T-helper 17 cell (primary cell): ENCODE data around the gene TAC3. TPM values are rescaled to one million over a fixed set of nuclear protein-coding genes. Genes with fewer than 3 reads are reported as not detected.

Experiments used
- total RNA-seq, 4 donors: library from RNA in 2 of 4; stranded (reverse) in 2 of 4; gene quantifications; one replicate each; pipeline ENCODE4 v1.2.3 and lab custom pipeline; 2022 to 2026

TAC3 gene
- total RNA-seq, 2 donors from 2014 or later: not detected

Other genes starting within 250 kb of the TAC3 start
- not detected for gene SDR9C7, start 82.1 kb downstream of the TAC3 start, total RNA-seq
- under 1 TPM; 0.40 to 0.81 TPM for gene RDH16, start 58.9 kb downstream of the TAC3 start, total RNA-seq
- gene ZBTB39, start 10.0 kb downstream of the TAC3 start, total RNA-seq: 10 to 100 TPM in 1 of 2 donors, 1 to 10 TPM in 1; 7.0 to 10.8 TPM
- gene MYO1A, start 33.6 kb upstream of the TAC3 start, total RNA-seq: under 1 TPM in 1 of 2 donors, not detected in 1; 0.70 TPM
- gene NEMP1, start 62.3 kb upstream of the TAC3 start, total RNA-seq: 10 to 100 TPM; 12.2 to 14.1 TPM
- gene NAB2, start 72.6 kb upstream of the TAC3 start, total RNA-seq: 1 to 10 TPM; 4.0 to 5.0 TPM
- 100 to 1,000 TPM; 205 to 253 TPM for gene STAT6, start 94.8 kb upstream of the TAC3 start, total RNA-seq
- 10 to 100 TPM in 1 of 2 donors, 1 to 10 TPM in 1; 3.8 to 11.6 TPM for gene LRP1, start 112.0 kb upstream of the TAC3 start, total RNA-seq
- not detected for gene LRP1-AS, start 131.1 kb upstream of the TAC3 start, total RNA-seq
- gene NXPH4, start 200.3 kb upstream of the TAC3 start, total RNA-seq: not detected
- 10 to 100 TPM; 28.8 to 36.9 TPM for gene SHMT2, start 213.2 kb upstream of the TAC3 start, total RNA-seq
- 1 to 10 TPM; 1.6 to 1.9 TPM for gene STAC3, start 234.7 kb upstream of the TAC3 start, total RNA-seq